ENCODE results near the gene TAS1R2.
"Not testable (repeated sequence)": the region's sequence is repeated elsewhere in the genome, so short reads cannot be mapped to it uniquely, and the experiment has no call there.

TAS1R2 gene

DNA sequence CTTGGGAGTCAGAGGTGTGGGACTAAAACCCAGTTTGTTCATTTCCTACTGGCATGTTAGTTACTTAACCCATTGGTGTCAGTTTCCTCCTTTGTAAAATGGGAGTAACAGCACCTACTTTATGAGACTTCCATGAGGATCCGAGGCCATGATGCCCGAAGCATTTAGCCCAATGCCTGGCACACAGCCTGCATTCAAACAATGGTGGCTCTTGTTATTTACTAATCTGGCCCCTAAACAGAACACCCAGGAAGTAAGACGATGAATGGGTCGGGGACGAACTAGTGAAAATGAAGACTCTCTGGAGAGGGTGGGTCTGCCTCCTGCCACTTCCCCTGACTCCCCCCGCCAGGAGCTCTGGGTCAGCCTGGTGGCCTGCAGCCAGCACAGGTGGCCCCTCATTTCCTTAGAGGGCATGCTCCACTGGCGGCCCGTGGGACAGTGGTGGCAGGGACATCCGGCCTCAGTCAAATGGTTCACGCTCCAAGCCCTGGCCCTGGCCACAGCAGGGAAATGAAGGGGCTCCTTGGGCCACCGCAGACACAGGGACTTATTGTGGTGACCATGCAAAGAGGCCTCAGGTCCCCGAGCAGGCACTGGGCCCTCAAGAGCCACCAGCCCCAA is 9.5 kb upstream of the TAS1R2 start:
- DNase-seq (ENCODE audit: low read depth in 2 of 2) = no peak

DNA sequence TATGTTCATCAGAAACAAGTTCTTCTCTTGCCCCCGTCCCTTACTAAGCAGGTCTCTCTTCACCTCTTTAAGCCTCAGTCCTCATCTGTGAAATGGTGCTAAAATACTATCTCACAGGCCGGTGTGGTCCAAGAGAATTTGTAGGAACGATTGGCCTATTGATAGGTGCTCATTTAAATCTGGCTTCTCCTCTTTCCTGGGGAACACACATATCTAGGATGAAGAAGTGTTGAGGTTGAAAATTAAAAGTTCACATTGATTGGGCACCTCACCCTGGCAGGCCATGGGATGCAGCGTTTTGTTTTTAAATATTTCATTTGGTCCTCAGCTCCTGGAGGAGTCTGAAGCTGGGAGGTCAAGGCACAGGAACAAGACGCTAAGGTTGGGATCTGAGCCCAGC is 8.9 kb upstream of the TAS1R2 start:
- DNase-seq (ENCODE audit: low read depth in 2 of 2) = no peak

DNA sequence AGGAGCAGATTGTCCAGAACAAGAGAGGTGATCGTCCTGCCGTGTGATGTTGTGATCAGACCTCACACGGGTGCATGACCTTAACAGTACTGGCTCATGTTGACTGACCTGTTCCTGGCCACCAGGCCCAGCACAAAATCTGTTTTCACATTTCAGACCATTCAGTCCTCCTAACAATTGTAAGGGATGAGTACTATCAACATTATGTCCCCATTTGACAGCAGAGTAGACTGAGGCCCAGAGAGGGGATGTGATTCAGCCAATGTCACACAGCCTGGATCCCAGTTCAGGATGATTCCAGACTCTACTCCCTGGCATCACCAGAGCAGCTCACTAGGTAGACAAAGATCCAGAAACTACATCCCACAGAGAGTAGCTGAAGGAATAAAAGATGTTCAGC is 7.4 kb upstream of the TAS1R2 start:
- DNase-seq (ENCODE audit: low read depth in 2 of 2) = no peak

DNA sequence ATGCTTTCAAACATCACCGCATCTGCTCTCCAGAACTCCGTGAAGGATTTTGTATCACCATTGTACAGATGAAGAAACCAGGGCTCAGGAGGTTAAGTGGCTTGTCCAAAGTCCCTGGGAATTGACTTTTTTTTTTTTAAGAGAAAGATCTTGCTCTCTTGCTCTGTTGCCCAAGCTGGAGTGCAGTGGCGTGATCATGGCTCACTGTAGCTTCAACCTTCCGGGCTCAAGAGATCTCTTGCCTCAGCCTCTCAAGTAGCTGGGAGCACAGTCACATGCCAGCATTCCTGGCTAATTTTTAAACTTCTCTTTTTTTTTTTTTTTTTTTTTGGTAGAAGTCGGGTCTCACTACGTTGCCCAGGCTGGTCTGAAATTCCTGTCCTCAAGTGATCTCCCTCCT is 6.9 kb upstream of the TAS1R2 start:
- DNase-seq (ENCODE audit: low read depth in 2 of 2) = no peak

DNA sequence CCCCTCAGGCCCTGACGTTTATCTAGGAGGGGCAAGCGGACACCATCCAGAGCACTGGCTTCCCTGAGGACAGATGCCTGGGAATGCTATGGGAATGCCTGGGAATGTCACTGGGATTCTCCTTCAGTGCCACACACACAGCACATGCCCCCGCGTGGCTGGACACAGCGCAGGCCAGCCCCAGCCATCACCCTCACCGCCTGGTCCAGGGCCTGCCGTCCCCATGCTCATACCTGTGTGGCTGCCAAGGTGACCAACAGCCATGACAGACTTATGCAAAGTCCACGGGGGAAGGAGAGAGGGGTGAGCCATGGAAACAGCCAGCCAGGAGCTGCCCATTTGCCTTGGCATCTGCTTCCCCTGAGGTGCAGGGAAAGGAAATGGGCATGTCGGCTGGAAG is 5.7 kb upstream of the TAS1R2 start:
- DNase-seq (ENCODE audit: low read depth in 2 of 2) = no peak

DNA sequence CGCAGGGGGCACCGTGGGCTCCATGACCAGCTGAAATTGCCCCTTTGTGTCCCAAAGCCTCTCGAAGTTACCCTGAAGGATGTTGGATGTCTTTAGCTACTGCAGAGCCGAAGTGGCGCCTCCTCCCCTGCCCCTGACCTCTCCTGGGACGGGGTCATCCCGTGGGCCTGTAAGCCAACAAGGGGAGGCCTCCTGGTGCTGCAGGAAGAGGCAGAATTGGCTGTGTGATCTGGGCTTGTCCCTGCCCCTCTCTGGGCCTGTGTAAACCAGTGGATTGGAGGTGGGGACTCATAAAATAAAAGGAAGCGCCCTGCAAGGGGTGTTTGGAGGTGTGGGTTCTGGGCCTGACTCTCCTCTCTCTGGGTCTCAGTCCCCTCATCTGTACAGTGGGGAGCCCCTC is 2.1 kb upstream of the TAS1R2 start:
- no peak for DNase-seq (ENCODE audit: low read depth in 2 of 2)

DNA sequence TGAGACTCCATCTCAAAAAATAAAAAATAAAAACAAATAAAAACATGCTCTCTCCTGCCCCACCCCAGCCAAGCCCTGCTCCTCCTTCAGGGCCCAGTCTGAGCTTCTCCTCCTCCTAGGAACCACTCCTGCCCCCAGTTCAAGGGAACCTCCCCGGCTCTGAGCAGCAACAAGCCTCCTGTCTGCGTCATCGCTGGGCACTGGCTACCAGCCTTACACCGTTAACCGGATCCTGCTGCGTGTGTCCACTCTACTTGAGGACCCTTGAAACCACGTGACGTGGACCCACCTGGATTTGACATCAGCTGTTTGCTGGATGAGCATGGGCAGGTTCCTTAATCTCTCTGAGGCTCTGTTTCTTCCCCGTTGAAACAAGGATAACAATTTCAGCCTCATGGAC is 1.6 kb upstream of the TAS1R2 start:
- no peak for DNase-seq (ENCODE audit: low read depth in 2 of 2)

DNA sequence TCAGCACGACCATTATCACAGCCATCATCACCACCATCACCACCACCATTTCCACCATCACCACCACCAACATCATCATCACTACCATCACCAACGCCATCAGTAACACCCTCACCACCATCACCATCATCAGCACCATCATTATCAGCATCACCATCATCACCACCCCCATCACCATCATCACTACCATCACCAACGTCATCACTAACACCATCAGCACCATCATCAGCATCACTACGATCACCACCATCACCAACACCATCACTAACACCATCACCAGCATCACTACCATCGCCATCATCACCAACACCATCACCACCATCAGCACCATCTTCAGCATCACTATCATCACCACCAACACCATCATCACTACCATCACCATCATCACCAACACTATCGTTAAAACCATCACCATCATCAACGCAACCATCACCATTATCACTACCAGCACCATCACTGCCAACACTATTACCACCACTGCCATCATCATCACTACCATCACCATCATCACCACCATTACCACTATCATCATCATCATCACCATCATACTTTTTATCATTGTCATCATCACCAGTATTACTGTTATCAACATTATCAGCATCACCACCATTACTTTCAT is 1.3 kb downstream of the TAS1R2 start:
- no peak for DNase-seq (ENCODE audit: low read depth in 2 of 2)

DNA sequence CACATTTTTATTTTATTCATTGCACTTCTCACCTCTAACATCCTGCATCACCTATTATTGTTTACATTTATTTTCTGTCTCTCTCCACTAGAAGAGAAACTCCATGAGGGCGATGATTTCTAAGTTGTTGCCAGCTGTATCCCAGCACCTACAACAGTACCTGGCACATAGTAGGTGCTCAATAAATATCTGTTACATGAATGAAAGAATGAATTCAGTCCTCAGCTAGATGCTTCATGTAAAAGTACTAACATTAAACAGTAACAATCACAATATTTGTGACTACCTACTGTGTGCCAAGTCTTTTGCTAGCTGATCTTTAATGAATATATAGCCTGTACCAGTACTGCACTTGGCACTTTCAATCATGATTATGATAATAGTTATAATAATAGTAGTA is 3.0 kb downstream of the TAS1R2 start:
- DNase-seq (ENCODE audit: low read depth in 2 of 2) = no peak

DNA sequence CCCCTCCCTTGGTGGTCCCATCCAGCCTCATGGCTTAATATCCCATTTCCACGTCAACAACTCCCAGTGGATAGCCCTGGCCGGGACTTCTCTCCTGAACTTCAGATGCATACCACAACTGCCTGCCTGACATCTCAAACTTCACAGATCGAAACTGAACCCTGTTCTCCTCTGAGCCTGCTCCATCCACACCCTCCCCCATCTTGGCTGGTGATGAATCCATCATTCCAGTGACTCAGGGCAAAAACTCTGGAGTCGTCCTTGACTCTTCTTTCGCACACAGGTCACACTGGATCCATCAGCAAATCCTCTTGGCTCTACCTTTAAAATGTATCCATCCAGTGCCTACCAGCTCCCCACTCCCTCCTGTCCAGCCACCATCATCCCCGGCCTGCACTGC is 3.9 kb downstream of the TAS1R2 start:
- no peak for DNase-seq (ENCODE audit: low read depth in 2 of 2)

DNA sequence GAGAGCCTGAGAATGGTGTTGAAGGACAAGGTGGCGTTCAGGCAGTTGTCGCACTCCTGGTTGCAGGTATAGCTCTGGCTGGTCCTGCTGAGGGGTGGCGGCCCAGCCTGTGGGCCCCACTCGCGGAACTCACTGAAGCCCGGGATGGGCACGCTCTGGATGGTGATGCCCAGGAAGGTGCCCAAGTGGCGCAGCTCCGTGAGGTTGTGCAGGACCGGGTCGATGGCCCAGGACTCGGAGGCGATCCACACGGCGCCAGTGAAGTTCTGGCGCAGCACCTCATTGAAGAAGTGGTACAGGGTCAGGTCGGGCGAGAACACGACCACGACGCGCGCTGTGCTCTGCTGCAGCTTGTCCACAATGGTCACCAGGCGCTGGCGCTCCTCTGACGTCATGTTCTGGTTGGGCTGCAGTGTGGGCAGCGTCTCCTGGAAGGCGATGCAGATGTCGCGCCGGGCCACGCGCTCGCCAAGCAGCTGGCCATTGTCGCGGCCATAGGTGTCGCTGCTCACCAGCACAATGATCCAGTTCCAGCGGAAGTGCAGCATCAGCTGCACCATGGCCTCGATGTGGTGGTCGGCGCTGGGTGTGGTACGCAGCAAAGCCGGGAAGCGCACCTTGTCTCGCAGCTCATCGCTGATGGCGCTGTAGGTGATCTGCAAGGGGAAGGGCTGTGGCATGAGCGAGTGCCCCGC is 5.0 kb downstream of the TAS1R2 start:
- no peak for DNase-seq (ENCODE audit: low read depth in 2 of 2)

DNA sequence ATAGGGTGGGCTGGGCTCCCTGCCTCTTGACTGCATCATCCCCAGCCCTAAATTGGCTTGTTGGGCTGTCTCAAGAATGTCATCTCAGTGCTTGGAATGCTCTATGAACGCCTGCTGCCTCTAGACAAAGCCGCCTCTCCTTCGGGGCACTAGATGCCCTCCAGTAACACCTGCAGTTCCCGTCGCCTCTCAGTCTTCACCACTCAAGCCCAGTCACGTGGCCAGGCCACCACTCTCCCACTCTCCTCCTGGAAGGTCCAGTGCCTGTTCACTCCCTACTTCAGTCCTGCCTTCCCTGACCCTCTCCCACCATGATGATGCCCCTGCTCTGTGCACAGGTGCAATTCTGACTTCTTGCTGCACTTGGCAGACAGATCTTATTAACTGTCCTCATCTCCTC is 7.0 kb downstream of the TAS1R2 start:
- DNase-seq (ENCODE audit: low read depth in 2 of 2) = no peak

DNA sequence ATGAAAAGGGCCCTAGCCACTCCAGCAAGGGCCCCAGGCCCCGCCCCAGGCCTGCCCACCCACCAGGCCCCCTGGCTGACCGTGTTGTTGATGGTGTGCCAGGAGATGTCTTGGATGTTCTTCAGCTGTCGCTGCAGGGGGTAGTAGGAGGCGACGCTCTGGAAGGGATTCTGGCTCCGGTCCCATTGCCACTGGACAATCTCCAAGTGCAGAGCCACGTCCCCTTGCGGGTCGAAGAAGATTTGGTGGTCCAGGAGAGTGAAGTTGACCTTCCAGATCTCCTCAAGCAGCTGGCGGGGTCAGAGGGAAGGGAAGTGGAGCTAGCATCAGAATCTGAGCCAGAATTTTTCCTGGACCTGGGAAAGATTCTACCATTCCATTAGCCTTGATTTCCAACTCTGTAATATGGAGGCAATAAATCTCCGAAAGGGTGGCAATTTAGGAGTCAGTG is 10.2 kb downstream of the TAS1R2 start:
- no peak for DNase-seq (ENCODE audit: low read depth in 2 of 2)

DNA sequence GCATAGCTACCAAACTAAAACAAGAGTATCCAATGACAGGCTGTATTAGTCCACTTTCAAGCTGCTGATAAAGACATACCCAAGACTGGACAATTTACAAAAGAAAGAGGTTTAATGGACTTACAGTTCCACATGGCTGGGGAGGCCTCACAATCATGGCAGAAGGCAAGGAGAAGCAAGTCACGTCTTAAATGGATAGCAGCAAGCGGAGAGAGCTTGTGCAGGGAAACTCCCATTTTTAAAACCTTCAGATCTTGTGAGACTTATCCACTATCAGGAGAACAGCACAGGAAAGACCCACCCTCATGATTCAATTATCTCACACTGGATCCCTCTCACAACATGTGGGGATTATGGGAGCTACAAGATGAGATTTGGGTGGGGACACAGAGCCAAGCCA is 11.7 kb downstream of the TAS1R2 start:
- DNase-seq (ENCODE audit: low read depth in 2 of 2) = not testable (repeated sequence)

DNA sequence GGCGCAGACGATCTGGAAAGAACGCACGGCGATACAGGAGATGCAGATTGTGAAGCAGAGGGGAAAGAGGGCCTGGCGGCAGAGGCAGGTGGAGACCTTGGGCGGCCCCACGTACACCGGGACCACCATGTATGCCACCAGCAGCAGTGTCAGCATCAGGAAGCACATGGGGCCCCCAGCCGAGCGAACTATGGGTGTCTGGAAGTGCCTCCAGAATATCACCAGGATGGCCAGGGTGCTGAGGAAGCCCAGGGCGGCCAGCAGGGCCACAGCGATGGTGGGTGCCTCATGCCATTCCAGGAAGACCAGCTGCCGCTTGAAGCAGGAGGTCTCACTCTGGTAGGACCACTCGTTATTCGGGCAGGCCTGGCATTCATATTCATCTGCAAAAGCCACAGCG is 19.3 kb downstream of the TAS1R2 start:
- no peak for DNase-seq (ENCODE audit: low read depth in 2 of 2)

DNA sequence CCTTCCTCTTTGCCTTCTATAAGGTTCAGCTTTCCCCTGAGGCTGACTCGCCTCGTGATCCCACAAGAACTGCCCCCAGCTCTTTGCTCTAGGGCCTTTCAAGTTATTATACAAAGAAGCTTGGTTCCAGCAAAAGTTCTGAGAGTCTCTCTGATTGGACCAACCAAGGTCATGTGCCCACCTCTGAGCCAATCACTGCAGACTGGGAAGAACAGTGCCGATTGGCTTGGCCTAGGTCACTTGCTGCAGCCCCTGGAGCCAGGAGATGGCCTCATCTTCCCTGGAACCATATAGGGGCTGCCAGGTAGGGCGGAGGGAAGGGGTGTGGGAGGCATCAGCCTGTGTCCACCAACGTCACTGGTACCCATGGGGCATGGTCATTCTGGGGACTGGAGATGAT is 22.8 kb downstream of the TAS1R2 start:
- no peak for DNase-seq (ENCODE audit: low read depth in 2 of 2)

DNA sequence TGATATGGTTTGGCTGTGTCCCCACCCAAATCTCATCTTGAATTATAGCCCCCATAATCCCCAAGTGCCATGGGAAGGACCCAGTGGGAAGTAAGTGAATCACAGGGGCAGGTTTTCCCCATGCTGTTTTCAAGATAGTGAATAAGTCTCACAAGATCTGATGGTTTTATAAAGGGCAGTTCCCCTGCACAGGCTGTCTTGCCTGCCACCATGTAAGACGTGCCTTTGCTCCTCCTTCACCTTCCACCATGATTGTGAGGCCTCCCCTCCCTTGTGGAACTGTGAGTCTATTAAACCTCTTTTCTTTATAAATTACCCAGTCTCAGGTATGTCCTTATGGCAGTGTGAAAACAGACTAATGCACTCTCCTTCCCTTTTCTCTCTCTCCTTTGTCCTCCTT is 27.1 kb downstream of the TAS1R2 start:
- DNase-seq (ENCODE audit: low read depth in 2 of 2) = not testable (repeated sequence)

DNA sequence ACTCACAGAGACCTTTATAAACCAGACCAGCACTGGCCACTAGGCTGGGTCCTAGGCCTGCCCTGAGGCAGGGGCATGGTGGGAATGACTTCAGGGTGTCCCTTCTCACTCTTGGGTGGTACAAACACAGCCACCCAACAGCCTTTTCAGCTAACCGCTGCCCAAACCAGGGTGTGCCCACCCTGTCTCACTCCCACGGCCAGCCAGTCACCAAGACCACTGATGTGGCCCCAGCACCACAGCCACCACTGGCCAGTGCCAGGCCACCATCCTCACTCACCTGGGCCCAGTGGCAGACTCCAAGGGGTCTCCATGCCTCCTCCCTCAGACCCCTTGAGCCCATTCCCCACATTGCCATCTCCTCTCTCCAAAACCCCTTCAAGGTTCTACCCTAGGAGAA is 27.8 kb downstream of the TAS1R2 start:
- DNase-seq (ENCODE audit: low read depth in 2 of 2) = no peak

DNA sequence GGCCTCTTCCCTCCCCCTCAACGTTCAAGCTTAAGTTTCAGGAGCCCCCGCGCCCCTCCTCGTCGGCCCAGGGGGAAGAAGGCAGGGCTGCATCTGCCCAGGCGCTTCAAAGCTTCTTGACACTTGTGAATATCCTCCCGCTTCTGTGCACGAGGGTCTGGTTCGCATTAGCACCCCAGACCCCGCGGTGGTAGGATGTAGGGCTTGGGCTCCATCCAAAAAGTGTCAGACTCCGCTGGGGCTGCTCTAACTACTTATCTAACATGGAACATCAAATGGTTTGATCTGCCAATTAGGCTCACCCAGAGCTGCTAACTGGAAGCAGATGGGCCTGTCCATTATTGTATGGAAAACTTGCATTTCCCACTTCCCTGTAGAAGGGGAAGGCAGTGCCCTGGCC is 28.9 kb downstream of the TAS1R2 start:
- no peak for DNase-seq (ENCODE audit: low read depth in 2 of 2)

DNA sequence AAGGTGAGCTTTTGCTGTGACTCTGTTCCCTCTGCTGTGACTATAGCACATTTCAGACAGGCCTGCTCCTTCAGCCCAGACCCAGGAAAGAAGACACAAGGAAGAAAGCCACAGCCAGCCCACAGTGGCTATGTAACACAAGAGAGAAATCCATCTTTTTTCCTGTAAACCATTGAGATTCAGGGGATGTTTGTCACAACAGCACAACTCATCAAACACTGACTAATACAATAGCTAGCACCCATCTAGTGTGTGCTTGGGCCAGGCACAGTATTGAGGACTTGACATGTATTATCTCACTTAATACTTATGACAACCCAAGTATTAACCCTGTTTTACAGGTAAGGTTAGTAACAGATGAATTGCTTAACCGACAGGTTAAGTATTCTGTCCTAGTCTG is 29.8 kb downstream of the TAS1R2 start:
- no peak for DNase-seq (ENCODE audit: low read depth in 2 of 2)

DNA sequence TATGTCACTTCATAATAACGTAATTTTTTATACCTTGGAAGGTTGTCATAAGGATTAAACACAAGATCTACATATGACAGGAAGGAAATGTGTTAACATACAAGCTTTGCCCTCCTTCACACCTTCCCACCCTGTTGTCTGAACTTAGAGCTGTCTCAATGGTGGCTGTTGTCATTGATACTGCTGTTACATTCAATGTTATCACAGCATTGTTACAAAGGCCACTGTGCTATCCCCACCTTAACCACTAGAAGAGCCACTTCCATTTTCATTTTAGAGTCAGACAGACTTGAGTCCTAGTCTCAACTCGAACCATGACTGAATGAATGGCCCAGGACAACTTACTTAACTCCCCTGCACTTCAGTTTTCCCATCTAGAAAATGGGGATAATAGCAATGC is 31.2 kb downstream of the TAS1R2 start:
- DNase-seq (ENCODE audit: low read depth in 2 of 2) = no peak

DNA sequence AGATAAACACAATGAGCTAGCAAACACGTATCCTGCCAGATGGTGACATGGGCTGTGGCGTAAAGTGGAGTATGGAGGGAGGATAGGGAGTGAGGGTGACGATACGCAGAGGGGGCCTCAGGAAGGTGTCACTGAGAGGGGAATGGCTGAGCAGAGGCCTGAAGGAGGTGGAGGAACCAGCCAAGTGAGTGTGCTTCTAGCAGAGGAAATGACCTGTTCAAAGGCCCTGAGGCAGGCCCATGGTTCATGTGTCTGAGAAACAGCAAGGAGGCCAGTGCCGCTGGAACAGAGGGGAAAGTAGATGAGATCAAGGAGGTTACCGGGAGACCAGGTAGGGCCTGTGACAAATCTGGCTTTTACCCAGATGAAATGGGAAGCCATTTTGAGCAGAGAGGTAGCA is 36.0 kb downstream of the TAS1R2 start:
- no peak for DNase-seq (ENCODE audit: low read depth in 2 of 2)
